ENCODE results near the gene HMGN5. TPM values are rescaled to one million over a fixed set of nuclear protein-coding genes. Genes with fewer than 3 reads are reported as not detected.

Gene HMGN5
- 1 to 10 TPM; 5.5 to 7.3 TPM for total RNA-seq

- H3K36me3 ChIP-seq, result no peaks in the 10 kb centered on the region
- DNase-seq (ENCODE audit: low spot score) (peak; percentile 27), ATAC-seq (ENCODE audit: insufficient number of reproducible peaks, low FRiP score, low read depth) (peak; percentile 89)
- H3K4me3 ChIP-seq, result peak within 1 kb of the TSS; percentile 77
- H3K27ac ChIP-seq, result peak within 1 kb of the TSS; percentile 77 to 81
- H3K4me1 ChIP-seq (ENCODE audit: control insufficient read depth in 1 of 2, low read depth in 2 of 2), result peaks cover 0 to 1% of the 10 kb centered on the region in 2 donors
- H3K9me3 ChIP-seq, result no peaks in the 10 kb centered on the region
- H3K27me3 ChIP-seq (replicated peaks; ENCODE audit: insufficient read depth), result no peaks in the 10 kb centered on the region
- no peak for TF ChIP-seq CTCF (IDR thresholded peaks at IDR 0.05)
These were observed at the start of gene HMGN5, which contains the start of gene SH3BGRL for GRCh38 chrX:81201671-81202455. Gene HMGN5, minus strand, starts transcription at chrX:81201913. Its CDS starts 80,364 bp downstream, at chrX:81121549. Gene SH3BGRL, plus strand, starts transcription at chrX:81202102. Its CDS starts 99 bp downstream, at chrX:81202201.

DNA sequence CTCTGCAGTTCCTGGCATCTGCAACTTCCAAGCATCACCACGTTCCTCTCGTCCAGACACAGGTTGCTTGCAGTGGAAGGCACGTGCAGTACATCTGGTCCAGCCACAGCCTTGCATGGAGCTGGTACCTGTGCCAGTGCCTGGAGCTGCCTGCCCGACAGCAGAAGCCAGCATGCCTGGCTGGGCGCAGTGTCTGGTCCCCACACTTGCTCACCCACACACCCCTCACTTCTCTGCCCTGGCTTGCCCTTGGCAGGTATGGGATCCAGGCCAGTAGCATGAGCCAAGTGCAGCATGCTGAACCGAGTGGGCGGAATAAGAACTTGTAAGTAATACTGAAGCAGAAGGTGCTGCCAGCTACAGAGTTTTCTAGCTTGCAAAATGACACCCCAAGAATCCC lies 40.0 kb upstream of the HMGN5 start:
- ATAC-seq (ENCODE audit: insufficient number of reproducible peaks, low FRiP score, low read depth) (no peak), DNase-seq (ENCODE audit: low spot score) (no peak)
- no peaks in the 10 kb centered on the region for H3K27me3 ChIP-seq (replicated peaks; ENCODE audit: insufficient read depth)
- no peaks in the 10 kb centered on the region for H3K9me3 ChIP-seq
- H3K4me1 ChIP-seq (ENCODE audit: control insufficient read depth in 1 of 2, low read depth in 2 of 2), result no peaks in the 10 kb centered on the region
- TF ChIP-seq CTCF (IDR thresholded peaks at IDR 0.05), result no peak
- no peak overlapping the region for H3K4me3 ChIP-seq
- H3K27ac ChIP-seq, result no peak overlapping the region
- H3K36me3 ChIP-seq, result no peaks in the 10 kb centered on the region

- H3K4me1 ChIP-seq (ENCODE audit: control insufficient read depth in 1 of 2, low read depth in 2 of 2), result no peaks in the 10 kb centered on the region
- H3K4me3 ChIP-seq, result no peak overlapping the region
- no peak for TF ChIP-seq CTCF (IDR thresholded peaks at IDR 0.05)
- ATAC-seq (ENCODE audit: insufficient number of reproducible peaks, low FRiP score, low read depth), result no peak
- no peak for DNase-seq (ENCODE audit: low spot score)
- H3K27me3 ChIP-seq (replicated peaks; ENCODE audit: insufficient read depth), result no peaks in the 10 kb centered on the region
- no peak overlapping the region for H3K27ac ChIP-seq
- no peaks in the 10 kb centered on the region for H3K9me3 ChIP-seq
- H3K36me3 ChIP-seq, result no peaks in the 10 kb centered on the region
These were observed 39.1 kb upstream of the HMGN5 start for GRCh38 chrX:81240701-81241331.

GRCh38 chrX:81238166-81238565 lies 36.5 kb upstream of the HMGN5 start:
- H3K4me1 ChIP-seq (ENCODE audit: control insufficient read depth in 1 of 2, low read depth in 2 of 2), result no peaks in the 10 kb centered on the region
- ATAC-seq (ENCODE audit: insufficient number of reproducible peaks, low FRiP score, low read depth) (no peak), DNase-seq (ENCODE audit: low spot score) (no peak)
- no peak overlapping the region for H3K4me3 ChIP-seq
- H3K27me3 ChIP-seq (replicated peaks; ENCODE audit: insufficient read depth), result no peaks in the 10 kb centered on the region
- TF ChIP-seq CTCF (IDR thresholded peaks at IDR 0.05), result no peak
- H3K27ac ChIP-seq, result no peak overlapping the region
- no peaks in the 10 kb centered on the region for H3K36me3 ChIP-seq
- H3K9me3 ChIP-seq, result no peaks in the 10 kb centered on the region

GRCh38 chrX:81237516-81237915 lies 35.8 kb upstream of the HMGN5 start:
- H3K27me3 ChIP-seq (replicated peaks; ENCODE audit: insufficient read depth), result no peaks in the 10 kb centered on the region
- no peak overlapping the region for H3K27ac ChIP-seq
- no peak for ATAC-seq (ENCODE audit: insufficient number of reproducible peaks, low FRiP score, low read depth)
- H3K9me3 ChIP-seq, result no peaks in the 10 kb centered on the region
- H3K4me3 ChIP-seq, result no peak overlapping the region
- no peak for TF ChIP-seq CTCF (IDR thresholded peaks at IDR 0.05)
- no peaks in the 10 kb centered on the region for H3K4me1 ChIP-seq (ENCODE audit: control insufficient read depth in 1 of 2, low read depth in 2 of 2)
- H3K36me3 ChIP-seq, result no peaks in the 10 kb centered on the region
- no peak for DNase-seq (ENCODE audit: low spot score)

Measured in thoracic aorta (tissue), 2 donors.